GM20000 (cell line): ENCODE results near the gene PLA2G7.

Source experiments
- DNase-seq: peaks from one replicate; pipeline ENCODE4 v3.0.0; 2012; ENCODE audit warnings: low spot score
- CTCF ChIP-seq: IDR thresholded peaks from 2 replicates; pipeline ENCODE4 v1.5.1; 2012; ENCODE audit warnings: mild to moderate bottlenecking, control low read depth; ENCODE audit errors: extremely low read depth, missing control alignments

The PLA2G7 gene

DNA sequence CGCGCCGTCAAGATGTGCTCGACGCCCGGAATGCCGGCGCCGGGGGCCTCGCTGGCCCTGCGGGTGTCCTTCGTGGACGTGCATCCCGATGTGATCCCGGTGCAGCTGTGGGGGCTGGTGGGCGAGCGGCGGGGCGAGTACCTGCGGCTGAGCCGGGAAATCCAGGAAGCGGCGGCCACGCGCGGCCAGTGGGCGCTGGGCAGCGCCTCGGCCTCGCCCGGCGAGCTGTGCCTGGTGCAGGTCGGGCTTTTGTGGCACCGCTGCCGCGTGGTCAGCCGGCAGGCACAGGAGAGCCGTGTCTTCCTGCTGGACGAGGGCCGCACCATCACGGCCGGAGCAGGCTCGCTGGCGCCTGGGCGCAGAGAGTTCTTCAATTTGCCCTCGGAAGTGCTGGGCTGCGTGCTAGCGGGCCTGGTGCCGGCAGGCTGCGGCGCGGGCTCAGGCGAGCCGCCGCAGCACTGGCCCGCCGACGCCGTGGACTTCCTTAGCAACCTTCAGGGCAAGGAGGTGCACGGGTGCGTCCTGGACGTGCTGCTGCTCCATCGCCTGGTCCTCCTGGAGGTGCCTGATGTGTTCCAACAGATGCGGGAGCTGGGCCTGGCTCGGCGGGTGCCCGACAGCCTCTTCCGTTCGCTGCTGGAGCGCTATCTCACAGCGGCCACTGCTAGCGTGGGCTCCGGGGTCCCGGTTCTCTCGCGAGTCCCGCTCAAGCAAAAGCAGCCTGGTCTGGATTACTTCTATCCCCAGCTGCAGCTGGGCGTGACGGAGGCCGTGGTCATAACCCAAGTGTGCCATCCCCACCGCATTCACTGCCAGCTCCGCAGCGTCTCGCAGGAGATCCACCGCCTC is 46.8 kb downstream of the PLA2G7 start:
- TF ChIP-seq CTCF, result no peak
- DNase-seq, result no peak

DNA sequence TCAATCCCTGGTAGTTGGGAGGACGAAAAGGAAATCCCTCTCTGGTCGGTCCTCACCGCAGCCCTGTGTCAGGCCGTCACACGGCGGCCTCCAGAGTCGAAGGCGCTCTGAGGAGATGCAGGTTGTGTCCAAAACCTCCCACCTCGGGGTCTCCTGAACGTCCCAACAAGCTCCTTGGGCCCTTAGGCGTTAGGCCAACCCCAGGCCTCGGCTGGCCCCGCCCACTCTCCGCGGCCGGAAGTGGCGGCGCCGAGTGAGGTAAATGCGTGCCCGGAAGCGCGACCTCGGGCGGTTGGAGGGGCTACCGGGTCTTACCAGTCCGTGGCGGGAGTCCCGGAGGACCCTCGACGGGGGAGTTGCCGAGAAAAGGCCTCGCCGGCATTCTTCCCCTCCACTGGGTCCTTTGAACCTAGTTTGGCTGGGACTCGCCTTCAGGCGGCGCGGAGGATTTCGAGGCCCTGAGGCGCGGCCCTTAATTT is 47.5 kb downstream of the PLA2G7 start, which contains the start of gene TDRD6:
Gene TDRD6, plus strand, starts transcription at position 267 of the 479 bp plus-strand sequence. CDS start 244 bp downstream, outside the sequence.
- no peak for TF ChIP-seq CTCF
- no peak for DNase-seq

DNA sequence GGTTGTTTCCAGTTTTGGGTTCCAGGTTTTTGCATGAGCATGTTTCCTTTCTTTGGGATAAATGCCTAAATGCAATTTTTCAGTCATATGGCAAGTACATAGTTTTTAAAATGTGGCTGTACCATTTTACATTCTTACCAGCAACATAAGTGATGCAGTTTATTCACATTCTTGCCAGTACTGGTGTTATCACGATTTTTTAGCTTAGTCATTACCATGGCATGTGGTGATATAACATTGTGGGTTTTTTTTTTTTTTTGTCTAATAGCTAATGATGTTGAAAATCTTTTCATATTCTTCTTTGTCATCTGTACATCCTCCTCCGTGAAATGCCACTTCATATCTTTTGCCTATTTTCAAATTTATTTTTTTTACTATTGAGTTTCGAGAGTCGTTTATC is 50.4 kb downstream of the PLA2G7 start:
- no peak for DNase-seq
- TF ChIP-seq CTCF, result no peak

- no peak for DNase-seq
Measured at GRCh38 chr6:46677314-46677654, 57.9 kb downstream of the PLA2G7 start.

DNA sequence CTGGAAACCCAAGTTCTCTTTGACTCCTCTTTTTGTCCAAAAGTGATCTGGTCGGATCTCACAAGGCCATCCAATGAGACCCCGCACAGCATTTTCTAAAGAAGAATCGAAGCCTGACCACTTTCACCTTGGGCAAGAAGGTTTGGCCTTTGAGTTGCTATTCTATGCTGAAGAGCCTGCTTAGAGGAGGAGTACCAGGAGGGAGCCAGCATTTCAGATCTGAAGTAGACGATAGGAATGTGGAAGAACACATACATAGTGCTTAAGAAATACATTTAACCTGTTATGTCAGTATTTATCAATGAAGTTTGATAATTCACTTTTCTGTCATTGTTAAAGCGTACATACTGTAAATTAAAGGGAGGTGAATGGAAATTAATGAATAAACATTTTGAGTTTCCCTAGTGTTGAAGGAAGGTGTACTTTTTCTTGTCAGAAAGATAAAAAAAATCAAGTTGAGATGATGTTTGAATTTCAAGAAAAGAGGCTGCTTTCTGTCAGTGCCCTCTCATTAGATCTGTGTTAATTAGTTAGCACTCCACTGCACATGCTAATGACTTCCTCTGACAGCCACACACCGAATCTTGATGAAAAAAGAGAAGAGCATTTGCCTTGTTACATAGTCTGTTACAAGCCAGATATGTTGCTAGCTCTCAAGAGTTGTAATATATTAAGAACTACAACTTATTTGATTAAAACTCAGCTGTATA is 58.4 kb downstream of the PLA2G7 start:
- DNase-seq, result no peak
- TF ChIP-seq CTCF, result no peak

More at GRCh38 chr6:46677314-46677654, 57.9 kb downstream of the PLA2G7 start:
- no peak for TF ChIP-seq CTCF

GRCh38 chr6:46674410-46674809 is 60.8 kb downstream of the PLA2G7 start:
- no peak for TF ChIP-seq CTCF

GRCh38 chr6:46667377-46667776 is 67.8 kb downstream of the PLA2G7 start:
- DNase-seq, result no peak
- TF ChIP-seq CTCF, result no peak

More at GRCh38 chr6:46674410-46674809, 60.8 kb downstream of the PLA2G7 start:
- DNase-seq, result no peak
